ENCODE measurements around the gene OR2D2.

- TF ChIP-seq BHLHE40 (IDR thresholded peaks at IDR 0.05; ENCODE audit: borderline replicate concordance) (no peak), L3MBTL2 (conservative IDR thresholded peaks at IDR 0.05) (no peak), FOXA1 (IDR thresholded peaks at IDR 0.05) (no peak), SP1 (IDR thresholded peaks at IDR 0.05) (no peak), ZNF384 (IDR thresholded peaks at IDR 0.05) (no peak), PKNOX1 (IDR thresholded peaks at IDR 0.05) (no peak), SUZ12 (IDR thresholded peaks at IDR 0.05) (no peak), HDGF (IDR thresholded peaks at IDR 0.05; ENCODE audit: borderline replicate concordance) (no peak)
Observed at GRCh38 chr11:6841694-6842093, 50.6 kb downstream of the OR2D2 start.

All from HEK293T (cell line).